GM19351 (cell line): ENCODE data around the gene IL3.
"Not testable (repeated sequence)": the region's sequence is repeated elsewhere in the genome, so short reads cannot be mapped to it uniquely, and the experiment has no call there.

Source experiments
- ATAC-seq: cut with Tn5 transposase; IDR thresholded peaks from one replicate; pipeline ENCODE4 v1.9.1; 2021; ENCODE audit warnings: mild to moderate bottlenecking, moderate library complexity; ENCODE audit not compliant: unreplicated experiment

IL3 gene

DNA sequence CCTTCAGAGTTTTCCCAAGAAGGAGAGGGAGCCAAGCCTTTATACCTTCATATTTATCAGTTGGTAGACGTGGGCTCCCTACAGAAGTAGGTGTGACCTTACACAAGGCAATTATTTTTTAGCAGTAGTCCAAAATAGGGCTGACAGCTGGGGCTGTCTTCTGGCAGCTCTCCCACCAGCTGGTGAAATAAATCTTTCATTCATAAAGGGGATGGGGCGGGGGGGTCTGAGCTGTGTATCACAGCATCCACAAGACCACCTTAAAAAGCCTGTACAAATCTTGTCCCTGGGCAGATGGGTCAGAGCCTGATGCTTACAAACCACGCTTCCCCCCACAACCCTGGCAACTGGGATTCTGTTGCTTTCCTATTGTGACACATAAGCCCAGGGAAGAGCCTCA, 32.8 kb downstream of the IL3 start:
- ATAC-seq, result no peak

DNA sequence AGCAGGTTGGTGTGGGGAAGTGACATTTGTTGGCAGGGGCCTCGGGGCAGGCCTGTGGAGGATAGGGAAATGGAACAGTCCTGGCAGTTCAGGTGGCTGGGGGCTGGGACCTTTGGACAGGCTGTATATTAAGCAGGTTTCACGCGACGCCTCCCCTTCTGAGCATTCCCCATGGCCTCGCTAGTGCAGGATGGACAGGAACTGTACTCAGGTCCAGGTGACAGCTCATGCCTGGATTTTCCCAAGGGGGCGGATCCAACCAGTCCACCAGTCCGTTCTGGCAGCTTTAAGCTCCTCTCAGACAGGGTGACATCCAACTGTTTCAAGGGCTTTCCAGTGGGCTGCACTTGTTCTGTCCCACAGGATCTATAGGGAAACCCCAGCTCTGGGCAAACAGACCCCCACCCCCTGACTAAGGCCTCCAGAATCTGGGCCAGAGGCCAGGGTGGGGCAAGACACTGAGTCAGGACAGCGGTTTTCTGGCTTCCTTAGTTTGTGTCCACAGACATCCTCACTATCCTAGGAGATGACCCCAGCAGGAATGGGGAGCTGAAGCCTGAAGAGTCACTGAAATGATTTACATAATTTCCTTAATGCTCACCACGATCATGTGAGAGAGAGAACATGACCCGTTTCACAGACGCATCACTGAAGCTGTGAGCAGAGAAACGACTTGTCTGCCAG, 34.1 kb downstream of the IL3 start:
- no peak for ATAC-seq

DNA sequence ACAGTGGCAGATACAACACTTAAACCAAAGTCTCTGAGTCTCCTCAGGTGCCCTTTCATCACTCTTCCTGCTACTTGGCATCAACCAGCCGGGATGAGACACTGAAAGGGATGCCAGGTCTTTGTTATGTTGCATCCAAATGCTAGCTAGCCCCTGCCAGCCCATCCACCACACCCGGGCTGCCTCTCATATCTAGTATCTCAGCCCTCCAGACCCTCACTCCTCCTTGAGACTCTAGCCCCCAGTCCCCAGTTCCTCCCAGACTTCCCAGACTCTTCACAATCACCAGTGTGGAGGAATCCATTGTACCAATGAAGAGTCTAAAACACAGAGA, 34.6 kb downstream of the IL3 start:
- ATAC-seq, result no peak

DNA sequence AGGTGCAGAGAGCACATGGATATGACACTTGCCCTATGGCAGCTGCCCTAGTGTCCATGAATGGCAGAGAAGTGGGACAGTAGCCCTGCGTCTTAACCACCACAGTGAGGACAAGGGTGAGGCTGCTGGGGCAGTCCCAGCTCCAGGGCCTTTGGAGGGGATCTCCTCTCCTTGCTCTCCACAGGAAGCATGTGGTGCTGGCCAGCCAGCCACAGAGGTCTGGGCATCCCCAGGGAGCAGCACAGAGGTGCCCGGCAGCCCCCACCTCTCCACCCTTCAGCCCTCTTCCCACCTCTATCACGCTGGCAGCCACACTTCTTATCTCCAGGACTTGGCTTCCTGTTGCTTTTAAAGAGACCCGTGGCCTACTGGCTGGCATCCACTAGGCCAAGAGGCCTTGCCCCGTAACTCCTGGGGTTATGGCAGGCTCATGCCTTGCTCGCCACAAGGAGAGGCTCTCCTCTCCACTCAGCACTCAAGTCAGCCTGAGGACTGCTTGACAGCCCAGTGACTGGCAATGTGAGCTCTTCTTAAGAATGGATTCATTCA, 35.0 kb downstream of the IL3 start:
- no peak for ATAC-seq

GRCh38 chr5:132096904-132097303, 36.4 kb downstream of the IL3 start:
- ATAC-seq, result no peak

DNA sequence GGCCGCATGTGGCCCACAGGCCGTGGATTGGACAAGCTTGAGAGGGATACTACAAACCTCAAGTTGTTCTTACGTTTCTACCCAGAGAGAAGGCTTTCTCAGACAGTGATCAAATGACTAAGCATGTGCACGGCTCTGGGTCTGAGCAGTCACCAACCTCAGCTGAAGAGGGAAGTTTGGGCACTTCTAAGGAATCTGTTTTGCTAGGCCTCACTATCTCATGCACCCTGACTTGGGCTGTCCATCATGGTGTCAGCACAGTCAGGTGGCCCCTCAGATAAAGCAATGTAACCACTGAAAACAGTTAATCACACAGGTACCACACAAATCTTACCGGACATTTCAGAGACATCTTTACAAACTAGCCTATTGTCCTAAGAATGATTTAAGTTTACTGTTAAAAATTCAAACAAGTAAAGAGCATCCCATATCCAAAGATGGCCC, 37.7 kb downstream of the IL3 start:
- ATAC-seq, result peak; percentile 40

DNA sequence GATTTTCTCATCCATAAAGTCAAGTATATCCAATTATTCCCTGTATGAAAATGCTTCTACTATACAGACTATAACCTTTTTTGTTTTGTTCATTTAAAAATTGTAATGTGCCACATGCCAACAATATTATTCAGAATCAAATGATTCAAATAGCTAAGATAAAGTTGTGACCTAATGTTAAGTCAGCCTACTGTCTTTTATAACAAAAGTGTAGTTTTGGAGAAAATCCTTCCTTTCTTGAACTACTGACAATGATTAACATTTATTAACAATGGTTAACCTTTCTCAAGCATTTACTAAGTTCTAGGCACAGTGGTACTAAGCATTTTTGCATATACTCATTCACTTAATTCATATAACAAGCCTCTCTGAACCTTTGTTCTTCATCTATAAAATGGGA, 38.2 kb downstream of the IL3 start:
- no peak for ATAC-seq

DNA sequence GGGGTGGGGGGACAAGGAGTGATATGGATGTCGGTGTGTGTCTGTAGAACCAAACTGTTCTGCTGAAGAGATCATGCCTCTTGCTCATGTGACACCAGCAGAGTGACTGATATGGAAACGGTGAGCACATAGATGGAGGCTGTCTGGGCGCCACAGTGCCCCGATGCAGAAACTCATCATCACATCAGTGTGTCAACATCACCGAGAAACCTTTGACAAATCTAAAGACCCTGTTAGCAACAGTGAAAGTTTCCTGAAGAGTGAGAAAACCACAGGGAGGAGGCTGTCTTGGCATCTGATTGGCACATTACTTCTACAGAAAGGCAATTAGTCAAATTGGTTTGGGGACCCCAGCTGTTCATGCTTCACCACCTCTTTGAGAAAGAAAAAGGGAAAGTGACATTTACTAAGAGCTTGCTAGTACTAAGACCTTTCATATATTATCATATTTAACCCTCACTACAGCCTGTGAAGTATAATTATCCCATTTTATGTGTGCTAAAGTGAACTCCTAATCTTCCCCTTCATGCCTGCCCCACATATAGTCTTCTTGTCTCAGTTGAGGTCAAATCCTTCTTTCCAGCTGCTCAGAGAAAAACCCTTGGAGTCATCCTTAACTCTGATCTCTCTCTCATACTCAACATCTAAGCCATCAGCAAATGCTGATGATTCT, 38.8 kb downstream of the IL3 start:
- ATAC-seq, result peak; percentile 31

- no peak for ATAC-seq
Measured at GRCh38 chr5:132099905-132100304, 39.5 kb downstream of the IL3 start.

DNA sequence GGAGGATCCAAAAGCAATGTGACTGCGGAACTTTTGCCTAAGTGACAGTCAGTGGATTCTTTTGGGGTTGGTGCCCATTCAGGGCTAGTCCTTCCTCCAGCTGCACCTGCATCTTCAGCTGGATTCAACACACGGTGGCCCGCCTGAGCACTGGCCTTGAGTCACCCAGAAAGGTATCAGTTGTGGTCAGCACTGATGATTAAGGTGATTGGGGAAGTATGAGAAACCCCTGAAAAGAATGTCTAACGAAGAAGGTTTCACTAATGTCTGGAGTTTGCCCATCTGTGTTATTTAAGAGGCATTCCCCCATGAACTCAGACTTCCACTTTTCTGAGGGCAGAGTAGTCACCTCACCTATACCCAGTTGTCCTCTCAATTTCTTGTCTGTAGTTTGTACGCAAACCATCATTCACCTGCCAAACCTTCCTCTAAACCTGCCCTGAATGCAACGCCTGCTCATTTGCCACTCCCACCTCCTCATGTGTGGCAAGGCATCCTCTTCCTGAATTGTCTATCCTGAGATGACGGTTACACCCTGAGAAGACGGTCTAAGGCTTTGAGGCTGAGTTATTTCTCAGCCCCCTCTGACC, 40.3 kb downstream of the IL3 start:
- peak; percentile 37 for ATAC-seq

- ATAC-seq, result no peak
Measured at GRCh38 chr5:132101385-132101880, 41.0 kb downstream of the IL3 start.

- ATAC-seq, result no peak
Measured at GRCh38 chr5:132102101-132102701, 41.7 kb downstream of the IL3 start.

DNA sequence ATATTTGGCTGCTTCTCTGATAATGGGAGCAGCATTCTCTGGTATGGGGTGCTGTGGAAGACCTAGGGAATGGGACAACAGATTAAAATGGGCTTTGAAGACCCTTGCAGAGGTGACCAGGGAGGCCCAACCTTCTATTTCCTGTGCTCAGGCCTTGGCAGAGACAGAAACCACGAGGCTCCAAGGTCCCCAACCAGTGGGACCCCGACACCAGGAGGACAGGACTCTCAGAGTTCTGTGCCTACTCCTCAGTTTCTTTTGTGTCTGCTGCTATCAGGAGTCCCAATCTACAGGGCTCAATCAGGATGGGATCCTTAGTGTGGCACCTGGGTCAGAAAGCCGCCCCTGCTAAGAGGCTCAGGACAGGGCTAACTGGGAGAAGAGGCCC, 42.5 kb downstream of the IL3 start:
- no peak for ATAC-seq

DNA sequence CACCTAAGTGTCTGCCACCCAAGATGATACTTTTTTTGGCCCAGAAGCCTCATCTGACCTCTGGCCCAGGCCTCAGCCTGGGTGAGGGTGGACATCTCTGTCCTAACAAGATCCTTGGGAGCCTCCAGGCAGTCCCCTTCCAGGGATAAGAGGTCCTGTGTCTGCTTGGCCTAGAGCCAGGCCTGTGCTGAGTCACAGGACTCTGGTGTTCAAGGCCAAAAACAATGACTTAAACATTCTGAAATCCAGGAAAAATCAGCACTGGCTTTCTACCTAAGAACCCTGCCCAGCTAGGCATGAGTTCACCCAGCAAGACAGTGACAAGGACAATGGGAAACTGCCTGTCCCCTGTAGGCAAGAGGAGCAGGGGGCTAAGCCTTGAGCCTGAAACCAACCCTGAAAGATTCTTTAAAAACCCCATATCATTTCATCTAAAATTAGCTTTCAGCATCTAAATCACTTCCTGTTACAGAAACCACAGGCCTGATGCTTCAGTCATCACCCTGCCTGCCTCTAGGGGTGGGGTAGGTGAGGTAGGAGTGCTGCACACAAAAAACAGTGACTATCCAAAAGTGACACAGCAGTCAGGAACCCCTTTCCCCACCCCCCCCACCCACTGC, 43.0 kb downstream of the IL3 start:
- ATAC-seq, result peak; percentile 68

- peak; percentile 11 for ATAC-seq
Measured at GRCh38 chr5:132103969-132104391, 43.5 kb downstream of the IL3 start.

DNA sequence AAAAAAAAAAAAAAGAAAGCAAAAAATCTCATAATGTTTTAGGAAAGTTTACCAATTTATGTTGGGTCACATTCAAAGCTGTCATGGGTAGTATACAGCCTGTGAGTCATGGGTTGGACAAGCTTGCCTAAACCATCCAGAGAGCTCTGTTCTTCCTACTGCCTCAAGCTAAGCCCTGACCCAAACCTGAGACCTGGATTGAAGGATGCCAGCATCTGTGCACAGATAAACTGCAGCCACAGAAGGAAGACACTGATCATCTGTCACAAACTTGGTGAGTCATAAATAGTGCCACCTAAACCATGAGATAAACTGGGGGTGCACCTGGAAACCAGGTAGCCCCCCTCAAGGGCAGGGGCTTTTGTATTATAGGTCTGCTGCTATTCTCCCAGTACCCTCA, 44.1 kb downstream of the IL3 start:
- ATAC-seq, result no peak

DNA sequence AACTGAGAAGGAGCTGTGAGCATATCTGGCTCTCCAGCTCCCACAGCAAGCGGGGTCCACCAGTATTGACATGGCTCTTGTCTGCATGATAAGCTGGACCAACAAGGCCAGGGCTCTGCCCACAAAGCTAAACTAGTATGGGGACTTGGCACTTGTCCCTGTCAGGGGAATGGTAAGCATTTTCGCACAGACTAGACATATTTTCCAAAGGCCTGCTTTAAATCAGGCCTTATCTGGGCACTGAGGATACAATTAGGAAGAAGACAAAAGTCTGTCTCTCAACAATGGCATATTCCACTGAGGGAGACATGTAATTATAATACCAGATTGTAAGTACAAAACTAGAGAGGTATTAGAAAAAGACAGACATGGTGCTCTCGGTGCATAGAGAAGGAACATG, 45.2 kb downstream of the IL3 start:
- no peak for ATAC-seq

GRCh38 chr5:132108495-132108894, 48.0 kb downstream of the IL3 start:
- not testable (repeated sequence) for ATAC-seq

DNA sequence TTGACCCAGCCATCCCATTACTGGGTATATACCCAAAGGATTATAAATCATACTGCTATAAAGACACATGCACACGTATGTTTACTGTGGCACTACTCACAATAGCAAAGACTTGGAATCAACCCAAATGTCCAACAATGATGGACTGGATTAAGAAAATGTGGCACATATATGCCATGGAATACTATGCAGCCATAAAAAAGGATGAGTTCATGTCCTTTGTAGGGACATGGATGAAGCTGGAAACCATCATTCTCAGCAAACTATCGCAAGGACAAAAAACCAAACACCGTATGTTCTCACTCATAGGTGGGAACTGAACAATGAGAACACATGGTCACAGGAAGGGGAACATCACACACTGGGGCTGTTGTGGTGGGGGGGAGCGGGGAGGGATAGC, 48.5 kb downstream of the IL3 start:
- not testable (repeated sequence) for ATAC-seq

DNA sequence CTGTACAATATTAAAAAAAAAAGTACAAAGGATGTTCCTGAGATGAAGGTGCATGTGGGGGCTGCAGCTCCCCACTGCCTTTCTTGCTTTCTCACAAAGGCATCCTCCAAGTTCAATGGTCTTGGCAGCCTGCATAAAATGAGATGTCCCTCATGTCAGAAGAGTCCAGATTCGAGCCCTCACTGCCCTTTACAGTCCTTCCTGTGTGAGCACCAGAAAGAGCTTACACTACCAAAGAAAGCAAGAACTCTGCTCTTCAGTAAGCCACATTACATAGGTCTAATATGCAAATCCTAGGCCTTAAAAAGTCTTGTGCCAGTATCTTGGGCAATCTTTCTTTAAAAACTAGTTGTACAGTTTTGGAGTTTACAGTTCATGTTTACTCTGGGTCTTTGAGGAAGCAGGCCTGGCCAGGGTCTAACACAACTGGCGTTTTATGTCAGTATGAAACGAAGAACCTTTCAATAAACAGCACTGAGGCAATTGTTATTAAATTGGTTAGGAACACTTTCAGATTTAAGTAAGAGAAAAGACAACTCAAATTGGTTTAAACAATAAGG, 49.1 kb downstream of the IL3 start:
- no peak for ATAC-seq

- no peak for ATAC-seq
Measured at GRCh38 chr5:132110195-132110594, 49.7 kb downstream of the IL3 start.
